Glutamatergic neuron (in vitro differentiated cells): ENCODE results near the gene RADIL. TPM values are rescaled to one million over a fixed set of nuclear protein-coding genes. Genes with fewer than 3 reads are reported as not detected.

Experiments
- DNase-seq: peaks from one replicate; pipeline ENCODE4 v3.0.0; 2022
- H3K27ac Mint-ChIP-seq: one replicate; pipeline ENCODE4 v1.8.0; 2020; ENCODE audit warnings: mild to moderate bottlenecking, mixed read lengths, inconsistent platforms; ENCODE audit not compliant: unreplicated experiment
- H3K27me3 Mint-ChIP-seq: one replicate; pipeline ENCODE4 v1.8.0; 2020; ENCODE audit warnings: mild to moderate bottlenecking, moderate library complexity, mixed read lengths, inconsistent platforms; ENCODE audit not compliant: unreplicated experiment
- H3K36me3 Mint-ChIP-seq: one replicate; pipeline ENCODE4 v1.8.0; 2020; ENCODE audit warnings: mild to moderate bottlenecking, mixed read lengths, inconsistent platforms; ENCODE audit not compliant: unreplicated experiment
- H3K4me1 Mint-ChIP-seq: one replicate; pipeline ENCODE4 v1.8.0; 2020; ENCODE audit warnings: mild to moderate bottlenecking, low read depth, mixed read lengths, inconsistent platforms; ENCODE audit not compliant: unreplicated experiment
- H3K4me3 Mint-ChIP-seq: one replicate; pipeline ENCODE4 v1.8.0; 2020; ENCODE audit warnings: mild to moderate bottlenecking, mixed read lengths, inconsistent platforms; ENCODE audit not compliant: unreplicated experiment
- H3K9me3 Mint-ChIP-seq: one replicate; pipeline ENCODE4 v1.8.0; 2020; ENCODE audit warnings: mild to moderate bottlenecking, moderate library complexity, mixed read lengths, inconsistent platforms; ENCODE audit not compliant: unreplicated experiment
- CTCF ChIP-seq: fragments of 200-600 bp; sonication (generic); IDR thresholded peaks from one replicate; pipeline ENCODE4 v1.5.0; 2021; ENCODE audit not compliant: partially characterized antibody, unreplicated experiment
- total RNA-seq: library from RNA; stranded (reverse); fragmentation: NEBNext Ultra II Directional; extraction: Animal tissue kit (Norgen Biotek cat#: 25700); gene quantifications from one replicate; pipeline ENCODE4 v1.2.1, GENCODE V29; 2021; ENCODE audit not compliant: unreplicated experiment

The RADIL gene
- total RNA-seq, 1 donor from 2014 or later, result 31.3 TPM

- Mint-ChIP-seq H3K36me3 (peaks cover 29% of the 10 kb centered on the region), H3K9me3 (peaks cover 6% of the 10 kb centered on the region), H3K4me1 (peaks cover 10% of the 10 kb centered on the region), H3K4me3 (peak overlapping the region; percentile 63), H3K27ac (no peak overlapping the region), H3K27me3 (peaks cover 2% of the 10 kb centered on the region)
- TF ChIP-seq CTCF, result no peak
- no peak for DNase-seq
Observed at GRCh38 chr7:4862156-4862555, 21.4 kb downstream of the RADIL start.

- Mint-ChIP-seq H3K27me3 (peaks cover 2% of the 10 kb centered on the region), H3K4me3 (peak within 1 kb of the TSS; percentile 63), H3K36me3 (peaks cover 29% of the 10 kb centered on the region), H3K27ac (no peak within 1 kb of the TSS), H3K9me3 (peaks cover 7% of the 10 kb centered on the region), H3K4me1 (peaks cover 15% of the 10 kb centered on the region)
- DNase-seq, result no peak
- no peak for TF ChIP-seq CTCF
Observed at GRCh38 chr7:4861673-4862072, 21.8 kb downstream of the RADIL start, which contains the start of gene PAPOLB. Gene PAPOLB (minus strand): TSS chr7:4862030. CDS start chr7:4861810, 220 bp downstream.

- Mint-ChIP-seq H3K36me3 (peaks cover 33% of the 10 kb centered on the region), H3K27ac (no peak overlapping the region), H3K27me3 (peaks cover 2% of the 10 kb centered on the region), H3K4me1 (peaks cover 20% of the 10 kb centered on the region), H3K9me3 (peaks cover 10% of the 10 kb centered on the region), H3K4me3 (peak overlapping the region; percentile 1)
- TF ChIP-seq CTCF, result no peak
- DNase-seq, result no peak
Observed at GRCh38 chr7:4861227-4861626, 22.3 kb downstream of the RADIL start.

- H3K9me3 Mint-ChIP-seq, result peaks cover 5% of the 10 kb centered on the region
- peaks cover 15% of the 10 kb centered on the region for H3K36me3 Mint-ChIP-seq
- no peak overlapping the region for H3K4me3 Mint-ChIP-seq
- H3K4me1 Mint-ChIP-seq, result peaks cover 20% of the 10 kb centered on the region
- peaks cover 4% of the 10 kb centered on the region for H3K27me3 Mint-ChIP-seq
- no peak for TF ChIP-seq CTCF
- H3K27ac Mint-ChIP-seq, result peak overlapping the region; percentile 91
- DNase-seq, result no peak
Observed at GRCh38 chr7:4857189-4857588, 26.3 kb downstream of the RADIL start.

GRCh38 chr7:4856336-4857057, 27.0 kb downstream of the RADIL start:
- peak overlapping the region; percentile 91 for H3K27ac Mint-ChIP-seq
- H3K9me3 Mint-ChIP-seq, result peaks cover 7% of the 10 kb centered on the region
- H3K27me3 Mint-ChIP-seq, result peaks cover 4% of the 10 kb centered on the region
- peaks cover 15% of the 10 kb centered on the region for H3K36me3 Mint-ChIP-seq
- peak overlapping the region; percentile 65 for H3K4me3 Mint-ChIP-seq
- no peak for TF ChIP-seq CTCF
- DNase-seq, result no peak
- peaks cover 20% of the 10 kb centered on the region for H3K4me1 Mint-ChIP-seq
